ENCODE results near the gene ZNF460. TPM values are rescaled to one million over a fixed set of nuclear protein-coding genes. Genes with fewer than 3 reads are reported as not detected.

The ZNF460 gene
- total and polyA plus RNA-seq, 10 of the 15 experiments (the other 5 are each of a cell fraction or from before 2014, with no cell fraction given) = 0.15 to 43.0 (median 8.7) TPM

DNA sequence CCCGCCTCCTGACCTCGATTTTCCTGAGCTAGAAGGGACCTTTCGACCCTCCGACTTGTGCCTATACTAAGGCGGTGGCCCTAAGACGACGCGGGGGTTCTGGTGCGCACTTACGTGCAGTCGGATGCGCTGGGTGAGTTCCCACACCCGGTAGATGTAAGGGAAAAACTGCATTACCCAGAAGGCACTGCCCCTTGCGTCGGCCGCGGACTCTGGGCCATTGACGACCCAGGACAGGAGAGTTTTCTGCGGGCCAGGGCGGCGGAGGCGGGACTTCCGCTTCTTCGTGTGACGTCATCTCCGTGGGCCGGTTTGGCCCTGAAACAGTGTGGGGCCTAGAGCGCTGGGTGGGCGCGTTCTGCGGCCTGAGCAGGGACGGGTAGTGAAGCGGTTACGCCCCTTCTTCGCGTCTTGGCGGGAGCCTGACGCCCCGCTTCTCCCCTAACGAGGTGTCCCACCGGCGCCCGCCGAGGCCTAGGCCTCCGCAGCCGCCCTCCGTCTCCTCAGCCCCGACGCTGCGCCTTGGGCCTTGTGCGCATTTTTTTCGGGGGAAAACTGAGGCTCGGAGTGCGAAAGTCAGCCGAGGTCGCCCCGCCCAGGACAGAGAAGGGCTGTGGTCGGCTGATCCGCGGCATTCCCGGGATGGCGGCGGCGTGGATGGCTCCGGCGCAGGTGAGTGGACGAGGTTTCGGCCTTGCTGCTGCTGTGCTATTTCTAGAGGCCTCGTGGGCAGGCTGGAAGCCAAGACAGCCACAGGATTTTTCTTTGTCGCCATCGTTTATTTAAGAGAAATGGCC lies at the start of gene ZNF460 (continued):
- TF ChIP-seq, protein P1, sequence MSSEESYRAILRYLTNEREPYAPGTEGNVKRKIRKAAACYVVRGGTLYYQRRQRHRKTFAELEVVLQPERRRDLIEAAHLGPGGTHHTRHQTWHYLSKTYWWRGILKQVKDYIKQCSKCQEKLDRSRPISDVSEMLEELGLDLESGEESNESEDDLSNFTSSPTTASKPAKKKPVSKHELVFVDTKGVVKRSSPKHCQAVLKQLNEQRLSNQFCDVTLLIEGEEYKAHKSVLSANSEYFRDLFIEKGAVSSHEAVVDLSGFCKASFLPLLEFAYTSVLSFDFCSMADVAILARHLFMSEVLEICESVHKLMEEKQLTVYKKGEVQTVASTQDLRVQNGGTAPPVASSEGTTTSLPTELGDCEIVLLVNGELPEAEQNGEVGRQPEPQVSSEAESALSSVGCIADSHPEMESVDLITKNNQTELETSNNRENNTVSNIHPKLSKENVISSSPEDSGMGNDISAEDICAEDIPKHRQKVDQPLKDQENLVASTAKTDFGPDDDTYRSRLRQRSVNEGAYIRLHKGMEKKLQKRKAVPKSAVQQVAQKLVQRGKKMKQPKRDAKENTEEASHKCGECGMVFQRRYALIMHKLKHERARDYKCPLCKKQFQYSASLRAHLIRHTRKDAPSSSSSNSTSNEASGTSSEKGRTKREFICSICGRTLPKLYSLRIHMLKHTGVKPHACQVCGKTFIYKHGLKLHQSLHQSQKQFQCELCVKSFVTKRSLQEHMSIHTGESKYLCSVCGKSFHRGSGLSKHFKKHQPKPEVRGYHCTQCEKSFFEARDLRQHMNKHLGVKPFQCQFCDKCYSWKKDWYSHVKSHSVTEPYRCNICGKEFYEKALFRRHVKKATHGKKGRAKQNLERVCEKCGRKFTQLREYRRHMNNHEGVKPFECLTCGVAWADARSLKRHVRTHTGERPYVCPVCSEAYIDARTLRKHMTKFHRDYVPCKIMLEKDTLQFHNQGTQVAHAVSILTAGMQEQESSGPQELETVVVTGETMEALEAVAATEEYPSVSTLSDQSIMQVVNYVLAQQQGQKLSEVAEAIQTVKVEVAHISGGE (CRISPR knock-in tag; IDR thresholded peaks at IDR 0.05) = no peak; the same call in 1 of the 2 replicates
- peak; percentile 76; the same call in 1 of the 2 replicates for TF ChIP-seq POLR2AphosphoS2 (IDR thresholded peaks at IDR 0.05; ENCODE audit: low read depth, low read length)
- TF ChIP-seq NBN (IDR thresholded peaks at IDR 0.05) = peak; percentile 99
- TF ChIP-seq, protein P2, sequence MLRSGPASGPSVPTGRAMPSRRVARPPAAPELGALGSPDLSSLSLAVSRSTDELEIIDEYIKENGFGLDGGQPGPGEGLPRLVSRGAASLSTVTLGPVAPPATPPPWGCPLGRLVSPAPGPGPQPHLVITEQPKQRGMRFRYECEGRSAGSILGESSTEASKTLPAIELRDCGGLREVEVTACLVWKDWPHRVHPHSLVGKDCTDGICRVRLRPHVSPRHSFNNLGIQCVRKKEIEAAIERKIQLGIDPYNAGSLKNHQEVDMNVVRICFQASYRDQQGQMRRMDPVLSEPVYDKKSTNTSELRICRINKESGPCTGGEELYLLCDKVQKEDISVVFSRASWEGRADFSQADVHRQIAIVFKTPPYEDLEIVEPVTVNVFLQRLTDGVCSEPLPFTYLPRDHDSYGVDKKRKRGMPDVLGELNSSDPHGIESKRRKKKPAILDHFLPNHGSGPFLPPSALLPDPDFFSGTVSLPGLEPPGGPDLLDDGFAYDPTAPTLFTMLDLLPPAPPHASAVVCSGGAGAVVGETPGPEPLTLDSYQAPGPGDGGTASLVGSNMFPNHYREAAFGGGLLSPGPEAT (IDR thresholded peaks at IDR 0.05; ENCODE audit: low read depth) = no peak
- peak; percentile 55 for TF ChIP-seq RELA (IDR thresholded peaks at IDR 0.05; ENCODE audit: borderline replicate concordance, partially characterized antibody)
- TF ChIP-seq, protein P3, sequence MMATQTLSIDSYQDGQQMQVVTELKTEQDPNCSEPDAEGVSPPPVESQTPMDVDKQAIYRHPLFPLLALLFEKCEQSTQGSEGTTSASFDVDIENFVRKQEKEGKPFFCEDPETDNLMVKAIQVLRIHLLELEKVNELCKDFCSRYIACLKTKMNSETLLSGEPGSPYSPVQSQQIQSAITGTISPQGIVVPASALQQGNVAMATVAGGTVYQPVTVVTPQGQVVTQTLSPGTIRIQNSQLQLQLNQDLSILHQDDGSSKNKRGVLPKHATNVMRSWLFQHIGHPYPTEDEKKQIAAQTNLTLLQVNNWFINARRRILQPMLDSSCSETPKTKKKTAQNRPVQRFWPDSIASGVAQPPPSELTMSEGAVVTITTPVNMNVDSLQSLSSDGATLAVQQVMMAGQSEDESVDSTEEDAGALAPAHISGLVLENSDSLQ (IDR thresholded peaks at IDR 0.05) = peak; percentile 72
- TF ChIP-seq SIX5 (IDR thresholded peaks at IDR 0.05; ENCODE audit: low read depth, low read length, severe bottlenecking) = peak; percentile 82
- peak; percentile 0 for TF ChIP-seq PML (IDR thresholded peaks at IDR 0.05; ENCODE audit: low read length)
- peak; percentile 17; the same call in 1 of the 2 replicates for TF ChIP-seq ASH2L (IDR thresholded peaks at IDR 0.05; ENCODE audit: borderline replicate concordance, low read depth)
- TF ChIP-seq LARP7 (IDR thresholded peaks at IDR 0.05) = peak; percentile 83
- TF ChIP-seq ZSCAN29 (IDR thresholded peaks at IDR 0.05) = 0 out of 2 replicates have a peak, but pooled peaks have one; percentile 27
- peak; percentile 99 for TF ChIP-seq ATF7 (IDR thresholded peaks at IDR 0.05; ENCODE audit: low read depth)
- TF ChIP-seq SIN3A (IDR thresholded peaks at IDR 0.05; ENCODE audit: low read depth, low read length) = 0 out of 2 replicates have a peak, but pooled peaks have one; percentile 49
- 0 out of 2 replicates have a peak, but pooled peaks have one; percentile 89 for TF ChIP-seq CHD1 (IDR thresholded peaks at IDR 0.05; ENCODE audit: low read depth, low read length)
- peak; percentile 88 for TF ChIP-seq JUND (IDR thresholded peaks at IDR 0.05; ENCODE audit: low read depth, low read length)
- TF ChIP-seq, protein P4, sequence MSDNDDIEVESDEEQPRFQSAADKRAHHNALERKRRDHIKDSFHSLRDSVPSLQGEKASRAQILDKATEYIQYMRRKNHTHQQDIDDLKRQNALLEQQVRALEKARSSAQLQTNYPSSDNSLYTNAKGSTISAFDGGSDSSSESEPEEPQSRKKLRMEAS (IDR thresholded peaks at IDR 0.05; ENCODE audit: low read depth, low read length) = no peak
- peak; percentile 90 for TF ChIP-seq HCFC1 (IDR thresholded peaks at IDR 0.05; ENCODE audit: low read length)
- TF ChIP-seq RCOR1 (conservative IDR thresholded peaks at IDR 0.05; ENCODE audit: low read depth, low read length) = 0 out of 2 replicates have a peak, but pooled peaks have one; percentile 1
- peak; percentile 80 for TF ChIP-seq RUNX3 (IDR thresholded peaks at IDR 0.05; ENCODE audit: low read length)
- TF ChIP-seq STAT1 (conservative IDR thresholded peaks at IDR 0.05) = no peak
- TF ChIP-seq, protein P5, sequence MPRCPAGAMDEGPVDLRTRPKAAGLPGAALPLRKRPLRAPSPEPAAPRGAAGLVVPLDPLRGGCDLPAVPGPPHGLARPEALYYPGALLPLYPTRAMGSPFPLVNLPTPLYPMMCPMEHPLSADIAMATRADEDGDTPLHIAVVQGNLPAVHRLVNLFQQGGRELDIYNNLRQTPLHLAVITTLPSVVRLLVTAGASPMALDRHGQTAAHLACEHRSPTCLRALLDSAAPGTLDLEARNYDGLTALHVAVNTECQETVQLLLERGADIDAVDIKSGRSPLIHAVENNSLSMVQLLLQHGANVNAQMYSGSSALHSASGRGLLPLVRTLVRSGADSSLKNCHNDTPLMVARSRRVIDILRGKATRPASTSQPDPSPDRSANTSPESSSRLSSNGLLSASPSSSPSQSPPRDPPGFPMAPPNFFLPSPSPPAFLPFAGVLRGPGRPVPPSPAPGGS (IDR thresholded peaks at IDR 0.05; ENCODE audit: borderline replicate concordance, insufficient read depth, low read depth, low read length, poor library complexity, severe bottlenecking) = no peak
- TF ChIP-seq SREBF2 (IDR thresholded peaks at IDR 0.05; ENCODE audit: low read length) = 0 out of 2 replicates have a peak, but pooled peaks have one; percentile 31
